Smooth muscle cell (in vitro differentiated cells): ENCODE results near the gene SLC7A6. TPM values are rescaled to one million over a fixed set of nuclear protein-coding genes. Genes with fewer than 3 reads are reported as not detected.

Experiments used
- DNase-seq: peaks from one replicate; lab custom pipeline; 2025; ENCODE audit not compliant: unreplicated experiment; lab: John Stamatoyannopoulos, UW
- H2AFZ ChIP-seq: fragments of 200-600 bp; sonication (generic); 2 replicates; pipeline ENCODE4 v1.6.0; 2016; ENCODE audit warnings: antibody characterized with exemption, low read depth, mild to moderate bottlenecking
- H3F3A ChIP-seq: fragments of 200-600 bp; sonication (generic); 2 replicates; pipeline ENCODE4 v1.6.0; 2017; ENCODE audit warnings: antibody characterized with exemption, low read depth
- H3K27ac ChIP-seq: fragments of 200-600 bp; sonication (generic); 2 replicates; pipeline ENCODE4 v1.5.1; 2016; ENCODE audit warnings: low read depth, mild to moderate bottlenecking
- H3K27me3 ChIP-seq: fragments of 200-600 bp; sonication (generic); 2 replicates; pipeline ENCODE4 v1.6.1; 2016; ENCODE audit warnings: low read depth, mild to moderate bottlenecking
- H3K36me3 ChIP-seq: fragments of 200-600 bp; sonication (generic); 2 replicates; pipeline ENCODE4 v1.5.1; 2016; ENCODE audit warnings: low read depth
- H3K4me1 ChIP-seq: fragments of 200-600 bp; sonication (generic); 2 replicates; pipeline ENCODE4 v1.5.1; 2016; ENCODE audit warnings: low read depth
- H3K4me2 ChIP-seq: fragments of 200-600 bp; sonication (generic); 2 replicates; pipeline ENCODE4 v1.6.0; 2016; ENCODE audit warnings: mild to moderate bottlenecking
- H3K4me3 ChIP-seq: fragments of 200-600 bp; sonication (generic); 2 replicates; pipeline ENCODE4 v1.5.1; 2016; ENCODE audit warnings: mild to moderate bottlenecking
- H3K79me2 ChIP-seq: fragments of 200-600 bp; sonication (generic); 2 replicates; pipeline ENCODE4 v1.6.0; 2016; ENCODE audit warnings: low read depth, mild to moderate bottlenecking
- H3K9ac ChIP-seq: fragments of 200-600 bp; sonication (generic); 2 replicates; pipeline ENCODE4 v1.6.0; 2016; ENCODE audit warnings: low read depth
- H3K9me3 ChIP-seq: fragments of 200-600 bp; sonication (generic); replicated peaks from 2 replicates; pipeline ENCODE4 v1.5.1; 2016; ENCODE audit warnings: low read depth
- H4K20me1 ChIP-seq: fragments of 200-600 bp; sonication (generic); 2 replicates; pipeline ENCODE4 v1.6.0; 2016; ENCODE audit warnings: low read depth
- WGBS: methylation state at CpG from one replicate; pipeline ENCODE4 v1.1.7; 2016; ENCODE audit warnings: low lambda C conversion rate; 5-methylcytosine and 5-hydroxymethylcytosine counted together
- polyA plus RNA-seq: library from polyadenylated mRNA; unstranded; fragments of >200 nt; fragmentation: Nextera tagmentation; extraction: Ambion mirVana; gene quantifications from 2 replicates; pipeline ENCODE4 v1.2.1, GENCODE V29; 2016
- total RNA-seq: library from RNA; depleted of rRNA; stranded (reverse); fragments of >200 nt; gene quantifications from 2 replicates; pipeline ENCODE4 v1.2.3, GENCODE V29; 2014
- TF ChIP-seq, protein P1 (sequence below): fragments of 200-600 bp; sonication (generic); IDR thresholded peaks from 2 replicates; pipeline ENCODE4 v1.5.1; 2017; ENCODE audit warnings: borderline replicate concordance, mild to moderate bottlenecking, antibody characterized with exemption; ENCODE audit not compliant: insufficient read depth, poor library complexity, severe bottlenecking

Gene SLC7A6
- total and polyA plus RNA-seq, 2 experiments from 2014 or later: 11.4 to 16.5 TPM

- no peaks in the 10 kb centered on the region for H3K36me3 ChIP-seq
Observed at GRCh38 chr16:68289621-68290329, 25.4 kb downstream of the SLC7A6 start.

GRCh38 chr16:68290450-68290849 is 26.1 kb downstream of the SLC7A6 start:
- Histone ChIP-seq H3K9ac (no peak overlapping the region), H4K20me1 (peaks cover 59% of the 10 kb centered on the region), H3K79me2 (peaks cover 9% of the 10 kb centered on the region), H3K9me3 (no peaks in the 10 kb centered on the region), H3K4me3 (no peak overlapping the region), H2AFZ (no peak overlapping the region), H3K4me2 (no peak overlapping the region), H3K4me1 (no peaks in the 10 kb centered on the region), H3K27me3 (no peaks in the 10 kb centered on the region), H3K36me3 (peaks cover 4% of the 10 kb centered on the region), H3F3A (no peaks in the 10 kb centered on the region), H3K27ac (no peak overlapping the region)
- DNase-seq: no peak
- 88% methylated on average over 6 of the region's 6 CpGs for WGBS
- TF ChIP-seq, protein P1, sequence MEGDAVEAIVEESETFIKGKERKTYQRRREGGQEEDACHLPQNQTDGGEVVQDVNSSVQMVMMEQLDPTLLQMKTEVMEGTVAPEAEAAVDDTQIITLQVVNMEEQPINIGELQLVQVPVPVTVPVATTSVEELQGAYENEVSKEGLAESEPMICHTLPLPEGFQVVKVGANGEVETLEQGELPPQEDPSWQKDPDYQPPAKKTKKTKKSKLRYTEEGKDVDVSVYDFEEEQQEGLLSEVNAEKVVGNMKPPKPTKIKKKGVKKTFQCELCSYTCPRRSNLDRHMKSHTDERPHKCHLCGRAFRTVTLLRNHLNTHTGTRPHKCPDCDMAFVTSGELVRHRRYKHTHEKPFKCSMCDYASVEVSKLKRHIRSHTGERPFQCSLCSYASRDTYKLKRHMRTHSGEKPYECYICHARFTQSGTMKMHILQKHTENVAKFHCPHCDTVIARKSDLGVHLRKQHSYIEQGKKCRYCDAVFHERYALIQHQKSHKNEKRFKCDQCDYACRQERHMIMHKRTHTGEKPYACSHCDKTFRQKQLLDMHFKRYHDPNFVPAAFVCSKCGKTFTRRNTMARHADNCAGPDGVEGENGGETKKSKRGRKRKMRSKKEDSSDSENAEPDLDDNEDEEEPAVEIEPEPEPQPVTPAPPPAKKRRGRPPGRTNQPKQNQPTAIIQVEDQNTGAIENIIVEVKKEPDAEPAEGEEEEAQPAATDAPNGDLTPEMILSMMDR: no peak

More at GRCh38 chr16:68289621-68290329, 25.4 kb downstream of the SLC7A6 start:
- no peak overlapping the region for H3K27ac ChIP-seq
- no peaks in the 10 kb centered on the region for H3K27me3 ChIP-seq
- no peak overlapping the region for H3K9ac ChIP-seq
- WGBS: 80% methylated on average over 4 of the region's 4 CpGs
- no peak overlapping the region for H3K4me2 ChIP-seq
- no peak overlapping the region for H3K4me3 ChIP-seq
- H3K4me1 ChIP-seq: no peaks in the 10 kb centered on the region
- H3K79me2 ChIP-seq: peaks cover 9% of the 10 kb centered on the region
- no peaks in the 10 kb centered on the region for H3K9me3 ChIP-seq
- no peak overlapping the region for H2AFZ ChIP-seq
- no peaks in the 10 kb centered on the region for H3F3A ChIP-seq
- peaks cover 60% of the 10 kb centered on the region for H4K20me1 ChIP-seq
- TF ChIP-seq, protein P1: no peak
- no peak for DNase-seq

GRCh38 chr16:68291227-68291626 is 26.9 kb downstream of the SLC7A6 start:
- Histone ChIP-seq H3K4me2 (no peak overlapping the region), H3F3A (no peaks in the 10 kb centered on the region)
- TF ChIP-seq, protein P1: no peak

GRCh38 chr16:68292425-68292824 is 28.1 kb downstream of the SLC7A6 start:
- DNase-seq: no peak
- Histone ChIP-seq H3K9ac (no peak overlapping the region), H3K36me3 (peaks cover 4% of the 10 kb centered on the region), H3K27me3 (no peaks in the 10 kb centered on the region), H3K9me3 (no peaks in the 10 kb centered on the region), H3F3A (no peaks in the 10 kb centered on the region), H3K27ac (no peak overlapping the region), H3K79me2 (no peaks in the 10 kb centered on the region), H3K4me1 (no peaks in the 10 kb centered on the region), H3K4me3 (no peak overlapping the region), H4K20me1 (peaks cover 56% of the 10 kb centered on the region), H3K4me2 (no peak overlapping the region), H2AFZ (no peak overlapping the region)
- WGBS: 95% methylated on average over 5 of the region's 5 CpGs
- TF ChIP-seq, protein P1: no peak

More at GRCh38 chr16:68291227-68291626, 26.9 kb downstream of the SLC7A6 start:
- Histone ChIP-seq H3K79me2 (peaks cover 9% of the 10 kb centered on the region), H3K27ac (no peak overlapping the region), H3K4me1 (no peaks in the 10 kb centered on the region), H3K9ac (no peak overlapping the region), H3K36me3 (peaks cover 4% of the 10 kb centered on the region), H3K9me3 (no peaks in the 10 kb centered on the region), H3K27me3 (no peaks in the 10 kb centered on the region), H2AFZ (no peak overlapping the region), H3K4me3 (no peak overlapping the region), H4K20me1 (peaks cover 58% of the 10 kb centered on the region)
- 89% methylated on average over 4 of the region's 4 CpGs for WGBS
- DNase-seq: no peak
